Hypothalamus (tissue), 51 donors: ENCODE measurements around the gene GGCT.

Experiments
- DNase-seq, 51 donors: peaks; one replicate each; lab custom pipeline; 2025; lab: John Stamatoyannopoulos, UW

Gene GGCT

GRCh38 chr7:30479202-30480120 is 25.2 kb downstream of the GGCT start:
- no peak for DNase-seq

- peak in 48 of 51 donors; percentile 14 to 78 (median 46) for DNase-seq
These were observed 26.1 kb downstream of the GGCT start, which contains the start of gene NOD1 for GRCh38 chr7:30478349-30479201. NOD1 (minus strand) TSS chr7:30478784; CDS start chr7:30456921, 21,863 bp downstream.

GRCh38 chr7:30476459-30477145 is 28.0 kb downstream of the GGCT start:
- no peak for DNase-seq

- no peak for DNase-seq
These were observed 29.0 kb downstream of the GGCT start for GRCh38 chr7:30475580-30475979.

GRCh38 chr7:30474893-30475292 is 29.7 kb downstream of the GGCT start:
- no peak for DNase-seq

GRCh38 chr7:30474485-30474884 is 30.1 kb downstream of the GGCT start:
- no peak for DNase-seq

- DNase-seq, result no peak
These were observed 30.7 kb downstream of the GGCT start for GRCh38 chr7:30473903-30474302.

GRCh38 chr7:30472784-30473775 is 31.5 kb downstream of the GGCT start:
- no peak for DNase-seq

GRCh38 chr7:30472081-30472783 is 32.4 kb downstream of the GGCT start:
- DNase-seq, result no peak

- no peak for DNase-seq
These were observed 33.4 kb downstream of the GGCT start for GRCh38 chr7:30471205-30471604.

- DNase-seq, result peak in 7 of 51 donors; percentile 4 to 29 (median 18)
These were observed 33.9 kb downstream of the GGCT start for GRCh38 chr7:30470771-30471170.

- DNase-seq, result no peak
These were observed 34.4 kb downstream of the GGCT start for GRCh38 chr7:30470163-30470770.

GRCh38 chr7:30469303-30469702 is 35.3 kb downstream of the GGCT start:
- DNase-seq, result peak in 15 of 51 donors; percentile 7 to 56 (median 30)

- DNase-seq, result peak in 1 of 51 donors; percentile 14
These were observed 35.8 kb downstream of the GGCT start for GRCh38 chr7:30468791-30469190.

- DNase-seq, result no peak
These were observed 36.6 kb downstream of the GGCT start for GRCh38 chr7:30468041-30468440.

GRCh38 chr7:30467271-30467670 is 37.4 kb downstream of the GGCT start:
- DNase-seq, result no peak

- DNase-seq, result no peak
These were observed 38.4 kb downstream of the GGCT start for GRCh38 chr7:30466266-30466665.

GRCh38 chr7:30465811-30466180 is 38.8 kb downstream of the GGCT start:
- DNase-seq, result no peak
